GM06990 (cell line): ENCODE measurements around the gene DCP1A.

ENCODE experiments used
- DNase-seq: peaks from one replicate; pipeline ENCODE4 v3.0.0-alpha.2; 2011; ENCODE audit not compliant: insufficient read length; ENCODE audit errors: extremely low read depth
- H3K27me3 ChIP-seq: replicated peaks from 2 replicates; pipeline ENCODE4 v1.6.0; 2011; ENCODE audit warnings: low read length; ENCODE audit not compliant: control insufficient read depth, insufficient read depth
- H3K36me3 ChIP-seq: 2 replicates; pipeline ENCODE4 v1.5.1; 2011; ENCODE audit warnings: low read length; ENCODE audit not compliant: control insufficient read depth, insufficient read depth
- H3K4me3 ChIP-seq: replicated peaks from 2 replicates; pipeline ENCODE4 v1.5.1; 2011; ENCODE audit warnings: low read depth, mild to moderate bottlenecking, control low read depth, low read length
- CTCF ChIP-seq: IDR thresholded peaks from 2 replicates; pipeline ENCODE4 v1.5.1; 2011; ENCODE audit warnings: low read length, control low read depth, mild to moderate bottlenecking, inconsistent platforms; ENCODE audit not compliant: insufficient read depth, poor library complexity, severe bottlenecking

DCP1A gene

GRCh38 chr3:53347261-53348064 lies at the start of gene DCP1A:
TSS of gene DCP1A (minus strand) at chr3:53347543. CDS start at chr3:53347517, 26 bp downstream.
- Histone ChIP-seq H3K27me3 (no peaks in the 10 kb centered on the region), H3K36me3 (no peaks in the 10 kb centered on the region), H3K4me3 (peak within 1 kb of the TSS; percentile 95)
- no peak for TF ChIP-seq CTCF
- peak; percentile 99 for DNase-seq

- Histone ChIP-seq H3K36me3 (no peaks in the 10 kb centered on the region), H3K4me3 (no peak overlapping the region), H3K27me3 (peaks cover 2% of the 10 kb centered on the region)
- no peak for DNase-seq
- no peak for TF ChIP-seq CTCF
These were observed 37.4 kb upstream of the DCP1A start for GRCh38 chr3:53384465-53385423.

DNA sequence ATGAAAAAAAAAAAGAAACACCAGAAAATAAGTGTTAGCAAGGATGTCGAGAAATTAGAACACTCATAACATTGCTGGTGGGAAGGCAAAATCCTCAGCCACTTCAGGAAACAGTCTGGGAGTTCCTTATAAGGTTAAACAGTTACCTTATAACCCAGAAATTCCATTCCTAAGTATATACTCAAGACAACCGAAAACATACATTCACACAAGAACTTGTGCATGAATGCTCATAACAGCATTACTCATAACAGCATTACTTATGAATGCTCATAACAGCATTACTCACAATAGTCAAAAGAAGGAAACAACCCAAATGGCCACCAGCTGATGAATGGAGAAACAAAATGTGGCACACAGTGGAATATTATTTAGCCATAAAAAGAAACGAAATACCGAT lies 34.8 kb upstream of the DCP1A start:
- no peak for TF ChIP-seq CTCF
- no peaks in the 10 kb centered on the region; the same call in 1 of the 2 replicates for H3K27me3 ChIP-seq
- H3K36me3 ChIP-seq: no peaks in the 10 kb centered on the region
- DNase-seq: no peak
- H3K4me3 ChIP-seq: no peak overlapping the region

- H3K4me3 ChIP-seq: no peak overlapping the region
- no peak for TF ChIP-seq CTCF
- DNase-seq: no peak
- no peaks in the 10 kb centered on the region; the same call in 1 of the 2 replicates for H3K27me3 ChIP-seq
- H3K36me3 ChIP-seq: no peaks in the 10 kb centered on the region
These were observed 33.0 kb upstream of the DCP1A start for GRCh38 chr3:53380306-53380705.

- Histone ChIP-seq H3K27me3 (no peaks in the 10 kb centered on the region; the same call in 1 of the 2 replicates), H3K4me3 (no peak overlapping the region), H3K36me3 (no peaks in the 10 kb centered on the region)
- DNase-seq: no peak
- TF ChIP-seq CTCF: no peak
These were observed 32.6 kb upstream of the DCP1A start for GRCh38 chr3:53379898-53380297.
